Esophagus (tissue), 2 donors: ENCODE results near the gene CAMSAP3. TPM values are rescaled to one million over a fixed set of nuclear protein-coding genes. Genes with fewer than 3 reads are reported as not detected.

Source experiments
- H3K27ac ChIP-seq, 2 donors: one replicate each; pipeline ENCODE4 v1.5.1; 2013; ENCODE audit warnings: low read depth in 2 of 2, mild to moderate bottlenecking in 2 of 2, inconsistent platforms in 1 of 2, low read length in 1 of 2, moderate library complexity in 1 of 2
- H3K27me3 ChIP-seq, 2 donors: one replicate each; pipeline ENCODE4 v1.6.1; 2013; ENCODE audit warnings: low read length in 2 of 2, control low read depth in 1 of 2, mild to moderate bottlenecking in 1 of 2; ENCODE audit not compliant: insufficient read depth in 2 of 2, control insufficient read depth in 1 of 2
- H3K36me3 ChIP-seq, 2 donors: one replicate each; pipeline ENCODE4 v1.6.1; 2013; ENCODE audit warnings: low read length in 1 of 2; ENCODE audit not compliant: control insufficient read depth in 2 of 2, insufficient read depth in 2 of 2
- H3K4me1 ChIP-seq, 2 donors: one replicate each; pipeline ENCODE4 v1.6.1; 2013; ENCODE audit warnings: low read length in 1 of 2; ENCODE audit not compliant: control insufficient read depth in 2 of 2, insufficient read depth in 2 of 2
- H3K4me3 ChIP-seq, 2 donors: one replicate each; pipeline ENCODE4 v1.5.1; 2013; ENCODE audit warnings: low read length in 2 of 2, mild to moderate bottlenecking in 2 of 2, low read depth in 1 of 2, moderate library complexity in 1 of 2
- H3K9me3 ChIP-seq, 2 donors: one replicate each; pipeline ENCODE4 v1.6.1; 2013; ENCODE audit warnings: mild to moderate bottlenecking in 2 of 2, low read depth in 1 of 2, low read length in 1 of 2, moderate library complexity in 1 of 2; ENCODE audit not compliant: control insufficient read depth in 2 of 2, insufficient read depth in 1 of 2
- WGBS, 2 donors: extraction: QIAGEN DNeasy Blood & Tissue Kit; methylation state at CpG; one replicate each; pipeline ENCODE4 v1.1.7; 2013; 5-methylcytosine and 5-hydroxymethylcytosine counted together
- polyA plus RNA-seq, 2 donors: library from polyadenylated mRNA; stranded (reverse); fragments of 200-250 nt; gene quantifications; one replicate each; pipeline ENCODE4 v1.2.3, GENCODE V29; 2013
- donor health status: healthy with polysubstance abuse.
- donor health status: Bipolar disorder and iron deficiency.

The CAMSAP3 gene
- polyA plus RNA-seq, 2 donors: 24.3 to 40.9 TPM

GRCh38 chr19:7598180-7598579, 2.5 kb downstream of the CAMSAP3 start:
- Histone ChIP-seq H3K27ac (no peak overlapping the region), H3K36me3 (no peaks in the 10 kb centered on the region), H3K4me1 (peaks cover 0 to 4% of the 10 kb centered on the region in 2 donors), H3K27me3 (no peaks in the 10 kb centered on the region), H3K9me3 (no peaks in the 10 kb centered on the region), H3K4me3 (no peak overlapping the region)
- 75 to 86% methylated on average over 6 of the region's 6 CpGs for WGBS, 2 donors

- no peaks in the 10 kb centered on the region for H3K9me3 ChIP-seq
- H3K4me1 ChIP-seq: peaks cover 0 to 6% of the 10 kb centered on the region in 2 donors
Observed at GRCh38 chr19:7600721-7601120, 5.1 kb downstream of the CAMSAP3 start.

GRCh38 chr19:7602240-7602934, 6.7 kb downstream of the CAMSAP3 start:
- Histone ChIP-seq H3K27me3 (no peaks in the 10 kb centered on the region), H3K4me1 (peaks cover 0 to 6% of the 10 kb centered on the region in 2 donors), H3K4me3 (no peak overlapping the region), H3K9me3 (no peaks in the 10 kb centered on the region), H3K27ac (peak overlapping the region in 1 of 2 donors; percentile 58), H3K36me3 (peaks cover 0 to 20% of the 10 kb centered on the region in 2 donors)
- WGBS, 2 donors: 38 to 46% methylated on average over 15 of the region's 15 CpGs

More at GRCh38 chr19:7600721-7601120, 5.1 kb downstream of the CAMSAP3 start:
- no peak overlapping the region for H3K4me3 ChIP-seq
- H3K27ac ChIP-seq: no peak overlapping the region
- H3K27me3 ChIP-seq: no peaks in the 10 kb centered on the region
- H3K36me3 ChIP-seq: peaks cover 0 to 10% of the 10 kb centered on the region in 2 donors

GRCh38 chr19:7602935-7603497, 7.4 kb downstream of the CAMSAP3 start:
- H3K27me3 ChIP-seq: no peaks in the 10 kb centered on the region
- peak overlapping the region; percentile 58 to 78 for H3K27ac ChIP-seq
- 55 to 59% methylated on average over 11 of the region's 11 CpGs for WGBS, 2 donors
- H3K36me3 ChIP-seq: peaks cover 0 to 22% of the 10 kb centered on the region in 2 donors
- peaks cover 0 to 6% of the 10 kb centered on the region in 2 donors for H3K4me1 ChIP-seq
- H3K4me3 ChIP-seq: no peak overlapping the region
- H3K9me3 ChIP-seq: no peaks in the 10 kb centered on the region

GRCh38 chr19:7603919-7604318, 8.3 kb downstream of the CAMSAP3 start:
- peaks cover 0 to 6% of the 10 kb centered on the region in 2 donors for H3K4me1 ChIP-seq
- H3K27ac ChIP-seq: peak overlapping the region in 1 of 2 donors; percentile 19

GRCh38 chr19:7605490-7606222, 10.0 kb downstream of the CAMSAP3 start:
- Histone ChIP-seq H3K9me3 (no peaks in the 10 kb centered on the region), H3K4me1 (peaks cover 0 to 6% of the 10 kb centered on the region in 2 donors), H3K27me3 (no peaks in the 10 kb centered on the region), H3K36me3 (peaks cover 0 to 29% of the 10 kb centered on the region in 2 donors), H3K4me3 (no peak overlapping the region), H3K27ac (no peak overlapping the region)
- 72 to 76% methylated on average over 13 to 14 of the region's 14 CpGs for WGBS, 2 donors

More at GRCh38 chr19:7603919-7604318, 8.3 kb downstream of the CAMSAP3 start:
- Histone ChIP-seq H3K9me3 (no peaks in the 10 kb centered on the region), H3K4me3 (no peak overlapping the region), H3K27me3 (no peaks in the 10 kb centered on the region), H3K36me3 (peaks cover 0 to 26% of the 10 kb centered on the region in 2 donors)
- WGBS, 2 donors: 77 to 80% methylated on average over 9 of the region's 9 CpGs

- H3K27me3 ChIP-seq: no peaks in the 10 kb centered on the region
- peaks cover 0 to 6% of the 10 kb centered on the region in 2 donors for H3K4me1 ChIP-seq
- no peaks in the 10 kb centered on the region for H3K9me3 ChIP-seq
- WGBS, 2 donors: 90 to 94% methylated on average over 17 of the region's 17 CpGs
- no peak overlapping the region for H3K27ac ChIP-seq
- H3K36me3 ChIP-seq: peaks cover 0 to 30% of the 10 kb centered on the region in 2 donors
- no peak overlapping the region for H3K4me3 ChIP-seq
Observed at GRCh38 chr19:7606289-7606688, 10.6 kb downstream of the CAMSAP3 start.

- Histone ChIP-seq H3K9me3 (no peaks in the 10 kb centered on the region), H3K4me1 (peaks cover 0 to 5% of the 10 kb centered on the region in 2 donors), H3K27me3 (no peaks in the 10 kb centered on the region), H3K36me3 (peaks cover 0 to 35% of the 10 kb centered on the region in 2 donors), H3K27ac (no peak overlapping the region), H3K4me3 (no peak overlapping the region)
- 80 to 81% methylated on average over 10 of the region's 10 CpGs for WGBS, 2 donors
Observed at GRCh38 chr19:7607212-7607873, 11.7 kb downstream of the CAMSAP3 start.

DNA sequence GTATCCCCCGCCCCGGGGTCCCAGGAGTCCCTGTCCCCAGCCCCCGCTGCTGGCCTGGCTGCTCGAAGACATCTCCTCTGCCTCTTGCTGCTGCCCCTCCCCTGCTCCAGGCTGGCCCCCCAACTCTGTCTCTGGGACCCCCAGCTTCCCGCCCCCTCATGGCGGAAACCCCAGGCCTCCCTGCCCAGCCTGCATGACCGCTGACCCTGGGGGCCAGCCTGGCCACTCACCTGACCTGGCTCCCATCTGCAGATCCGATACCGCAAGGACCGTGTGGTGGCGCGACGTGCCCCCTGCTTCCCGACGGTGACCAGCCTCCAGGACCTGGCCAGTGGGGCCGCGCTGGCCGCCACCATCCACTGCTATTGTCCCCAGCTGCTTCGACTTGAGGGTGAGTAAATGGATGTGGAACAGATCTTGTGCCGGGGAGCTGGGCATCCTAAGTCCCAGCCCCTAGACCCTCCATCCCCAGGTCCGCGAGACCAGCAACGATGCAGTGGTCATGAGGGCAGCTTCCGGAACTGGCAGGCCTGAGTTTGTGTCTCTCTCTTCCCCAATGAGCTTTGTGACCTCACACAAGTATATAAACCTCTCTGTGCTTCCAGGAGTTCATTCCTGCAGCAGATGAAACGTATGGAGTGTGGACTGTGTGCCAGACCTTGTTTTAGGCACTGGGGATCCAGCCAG, 12.4 kb downstream of the CAMSAP3 start:
- 91 to 92% methylated on average over 25 of the region's 25 CpGs for WGBS, 2 donors
- peaks cover 0 to 4% of the 10 kb centered on the region in 2 donors for H3K4me1 ChIP-seq
- H3K36me3 ChIP-seq: peaks cover 0 to 39% of the 10 kb centered on the region in 2 donors
- no peaks in the 10 kb centered on the region for H3K27me3 ChIP-seq
- no peaks in the 10 kb centered on the region for H3K9me3 ChIP-seq
- no peak overlapping the region for H3K4me3 ChIP-seq
- H3K27ac ChIP-seq: no peak overlapping the region
